A549 (cell line): ENCODE measurements around the gene CNOT6.

Experiments used
- CEBPB ChIP-seq, 2 experiments: fragments of >200 bp in 1 of 2; sonication (Bioruptor Twin) in 1 of 2; formaldehyde crosslinking in 1 of 2; IDR thresholded peaks; 2 replicates each; pipeline ENCODE4 v1.6.1; 2012 to 2016
- ELK1 ChIP-seq: fragments of 150-350 bp; IDR thresholded peaks from 2 replicates; pipeline ENCODE4 v1.6.1; 2014; ENCODE audit warnings: low read depth, mild to moderate bottlenecking, low read length
- JUN ChIP-seq, 2 experiments: fragments of >200 bp; sonication (Bioruptor Twin); formaldehyde crosslinking; IDR thresholded peaks; 2 replicates in 1 of 2; 3 replicates in 1 of 2; pipeline ENCODE4 v1.6.1; 2016 to 2017
- POLR2A ChIP-seq: IDR thresholded peaks from 2 replicates; pipeline ENCODE4 v1.6.1; 2012; ENCODE audit warnings: mild to moderate bottlenecking, low read length
- SMC3 ChIP-seq: fragments of >200 bp; sonication (Bioruptor Twin); formaldehyde crosslinking; IDR thresholded peaks from 3 replicates; pipeline ENCODE4 v1.6.1; 2018; ENCODE audit warnings: inconsistent platforms
- ZNF302 ChIP-seq: fragments of 250-450 bp; sonication (Bioruptor Pico); IDR thresholded peaks from 2 replicates; pipeline ENCODE4 v1.9.0; 2021; ENCODE audit warnings: inconsistent platforms, mild to moderate bottlenecking, moderate library complexity
- TF ChIP-seq, protein P1 (sequence below): fragments of >200 bp; sonication (Bioruptor Twin); formaldehyde crosslinking; IDR thresholded peaks from 3 replicates; pipeline ENCODE4 v1.5.1; 2016

- no peak for TF ChIP-seq POLR2A
- no peak for TF ChIP-seq JUN (IDR thresholded peaks at IDR 0.05)
- TF ChIP-seq ELK1, result no peak
- no peak for TF ChIP-seq CEBPB (IDR thresholded peaks at IDR 0.05)
- TF ChIP-seq, protein P1, sequence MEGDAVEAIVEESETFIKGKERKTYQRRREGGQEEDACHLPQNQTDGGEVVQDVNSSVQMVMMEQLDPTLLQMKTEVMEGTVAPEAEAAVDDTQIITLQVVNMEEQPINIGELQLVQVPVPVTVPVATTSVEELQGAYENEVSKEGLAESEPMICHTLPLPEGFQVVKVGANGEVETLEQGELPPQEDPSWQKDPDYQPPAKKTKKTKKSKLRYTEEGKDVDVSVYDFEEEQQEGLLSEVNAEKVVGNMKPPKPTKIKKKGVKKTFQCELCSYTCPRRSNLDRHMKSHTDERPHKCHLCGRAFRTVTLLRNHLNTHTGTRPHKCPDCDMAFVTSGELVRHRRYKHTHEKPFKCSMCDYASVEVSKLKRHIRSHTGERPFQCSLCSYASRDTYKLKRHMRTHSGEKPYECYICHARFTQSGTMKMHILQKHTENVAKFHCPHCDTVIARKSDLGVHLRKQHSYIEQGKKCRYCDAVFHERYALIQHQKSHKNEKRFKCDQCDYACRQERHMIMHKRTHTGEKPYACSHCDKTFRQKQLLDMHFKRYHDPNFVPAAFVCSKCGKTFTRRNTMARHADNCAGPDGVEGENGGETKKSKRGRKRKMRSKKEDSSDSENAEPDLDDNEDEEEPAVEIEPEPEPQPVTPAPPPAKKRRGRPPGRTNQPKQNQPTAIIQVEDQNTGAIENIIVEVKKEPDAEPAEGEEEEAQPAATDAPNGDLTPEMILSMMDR, result no peak
- no peak for TF ChIP-seq SMC3
- TF ChIP-seq ZNF302, result no peak
Measured at GRCh38 chr5:180586204-180586603, 92.0 kb downstream of the CNOT6 start.
